EL (cell line): Measurements from ENCODE around the gene YWHAG.
A peak's percentile ranks its signal among the peaks of the same experiment; 100 is the strongest.
"Not testable (repeated sequence)": the region's sequence is repeated elsewhere in the genome, so short reads cannot be mapped to it uniquely, and the experiment has no call there.

Experiments
- DNase-seq: peaks from one replicate; pipeline ENCODE4 v3.0.0-alpha.2; 2016

The YWHAG gene

GRCh38 chr7:76292911-76293310, 65.9 kb downstream of the YWHAG start:
- DNase-seq: not testable (repeated sequence)

GRCh38 chr7:76292213-76292573, 66.6 kb downstream of the YWHAG start:
- DNase-seq: no peak

- peak; percentile 99 for DNase-seq
Observed at GRCh38 chr7:76291351-76292212, 67.2 kb downstream of the YWHAG start.

GRCh38 chr7:76290847-76291350, 67.9 kb downstream of the YWHAG start:
- not testable (repeated sequence) for DNase-seq

GRCh38 chr7:76286842-76287403, 71.9 kb downstream of the YWHAG start:
- no peak for DNase-seq

GRCh38 chr7:76285604-76286374, 73.0 kb downstream of the YWHAG start:
- DNase-seq: no peak

GRCh38 chr7:76283254-76284159, 75.3 kb downstream of the YWHAG start:
- DNase-seq: no peak

- no peak for DNase-seq
Observed at GRCh38 chr7:76282344-76283253, 76.2 kb downstream of the YWHAG start.

- no peak for DNase-seq
Observed at GRCh38 chr7:76281706-76282343, 77.0 kb downstream of the YWHAG start.

GRCh38 chr7:76281006-76281705, 77.6 kb downstream of the YWHAG start:
- no peak for DNase-seq

- DNase-seq: no peak
Observed at GRCh38 chr7:76280408-76280807, 78.4 kb downstream of the YWHAG start.

- DNase-seq: no peak
Observed at GRCh38 chr7:76278540-76278939, 80.3 kb downstream of the YWHAG start.
